NB4 (cell line): ENCODE results near the gene HSPA1L.

ENCODE experiments used
- MYC ChIP-seq: IDR thresholded peaks from 2 replicates; pipeline ENCODE4 v1.6.1; 2011; ENCODE audit warnings: low read depth, low read length
- TF ChIP-seq, protein P1 (sequence below): IDR thresholded peaks from one replicate; pipeline ENCODE4 v1.5.1; 2012; ENCODE audit warnings: low read depth, low read length

GRCh38 chr6:31771992-31772358 lies 43.1 kb downstream of the HSPA1L start:
- TF ChIP-seq, protein P1, sequence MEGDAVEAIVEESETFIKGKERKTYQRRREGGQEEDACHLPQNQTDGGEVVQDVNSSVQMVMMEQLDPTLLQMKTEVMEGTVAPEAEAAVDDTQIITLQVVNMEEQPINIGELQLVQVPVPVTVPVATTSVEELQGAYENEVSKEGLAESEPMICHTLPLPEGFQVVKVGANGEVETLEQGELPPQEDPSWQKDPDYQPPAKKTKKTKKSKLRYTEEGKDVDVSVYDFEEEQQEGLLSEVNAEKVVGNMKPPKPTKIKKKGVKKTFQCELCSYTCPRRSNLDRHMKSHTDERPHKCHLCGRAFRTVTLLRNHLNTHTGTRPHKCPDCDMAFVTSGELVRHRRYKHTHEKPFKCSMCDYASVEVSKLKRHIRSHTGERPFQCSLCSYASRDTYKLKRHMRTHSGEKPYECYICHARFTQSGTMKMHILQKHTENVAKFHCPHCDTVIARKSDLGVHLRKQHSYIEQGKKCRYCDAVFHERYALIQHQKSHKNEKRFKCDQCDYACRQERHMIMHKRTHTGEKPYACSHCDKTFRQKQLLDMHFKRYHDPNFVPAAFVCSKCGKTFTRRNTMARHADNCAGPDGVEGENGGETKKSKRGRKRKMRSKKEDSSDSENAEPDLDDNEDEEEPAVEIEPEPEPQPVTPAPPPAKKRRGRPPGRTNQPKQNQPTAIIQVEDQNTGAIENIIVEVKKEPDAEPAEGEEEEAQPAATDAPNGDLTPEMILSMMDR = no peak
- no peak for TF ChIP-seq MYC
